Activated CD4-positive, alpha-beta T cell treated with anti-CD3 and anti-CD28 coated beads for 48 hours (primary cell): Measurements from ENCODE around the gene FMNL2.
"Not testable (repeated sequence)": the region's sequence is repeated elsewhere in the genome, so short reads cannot be mapped to it uniquely, and the experiment has no call there.

Experiments
- DNase-seq: peaks from one replicate; pipeline ENCODE4 v3.0.0-alpha.2; 2020

FMNL2 gene

DNA sequence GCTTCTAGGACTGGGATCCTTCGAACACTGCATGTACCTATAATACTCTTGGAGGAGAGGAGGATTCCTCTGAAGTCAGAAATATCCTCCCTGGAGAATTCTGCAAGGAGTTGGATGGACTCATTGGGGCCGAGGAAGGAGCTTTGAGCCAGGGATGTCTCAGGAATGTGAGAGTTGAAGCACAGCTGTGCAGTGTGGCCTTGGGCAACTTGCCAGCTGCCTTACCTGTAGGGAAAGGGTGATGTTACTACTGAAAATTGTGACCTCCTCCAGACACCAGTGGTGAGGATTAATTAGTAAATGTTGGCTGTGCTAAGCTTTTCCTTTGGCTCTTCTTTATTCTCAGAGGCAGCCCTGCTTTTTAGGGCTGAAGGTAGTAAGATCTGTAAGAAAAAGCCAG is 41.4 kb downstream of the FMNL2 start:
- no peak for DNase-seq

DNA sequence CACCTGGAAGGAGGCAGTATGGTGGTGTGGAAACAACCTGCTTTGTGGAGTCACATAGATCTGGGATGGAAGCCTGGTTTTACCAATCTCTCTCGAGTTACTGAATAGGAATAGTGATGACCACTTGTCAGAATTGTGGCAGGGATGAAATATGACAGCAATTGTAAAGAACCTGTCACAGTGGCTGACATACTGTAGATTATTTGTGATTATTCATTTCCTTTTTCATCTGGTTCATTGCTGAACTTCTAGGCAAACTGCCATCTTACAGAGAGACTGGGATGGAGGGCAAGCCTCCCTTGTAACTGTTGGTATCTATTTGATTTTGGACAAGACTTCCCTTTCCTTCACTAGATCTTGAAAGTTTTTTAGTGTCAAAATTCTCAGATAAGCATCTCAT is 42.0 kb downstream of the FMNL2 start:
- DNase-seq: no peak

DNA sequence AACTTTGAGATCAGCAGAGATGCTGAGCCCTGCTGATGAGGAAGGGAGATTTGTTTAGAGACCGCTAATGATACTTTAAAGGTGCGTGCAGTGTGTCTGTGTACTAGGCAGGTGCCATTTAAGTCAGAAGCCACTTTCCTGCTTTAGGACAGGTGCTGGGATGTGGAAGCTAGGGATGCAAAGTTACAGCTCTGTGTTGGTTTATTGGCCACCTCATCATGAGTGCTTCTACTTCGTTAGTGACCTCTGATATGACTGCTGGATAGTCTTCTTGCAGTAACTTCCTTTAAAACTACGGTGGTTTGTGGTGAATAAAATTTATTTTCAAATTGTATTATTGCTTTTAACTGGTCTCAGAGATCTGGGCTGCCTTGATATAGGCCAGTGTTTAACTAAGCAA is 44.1 kb downstream of the FMNL2 start:
- no peak for DNase-seq

DNA sequence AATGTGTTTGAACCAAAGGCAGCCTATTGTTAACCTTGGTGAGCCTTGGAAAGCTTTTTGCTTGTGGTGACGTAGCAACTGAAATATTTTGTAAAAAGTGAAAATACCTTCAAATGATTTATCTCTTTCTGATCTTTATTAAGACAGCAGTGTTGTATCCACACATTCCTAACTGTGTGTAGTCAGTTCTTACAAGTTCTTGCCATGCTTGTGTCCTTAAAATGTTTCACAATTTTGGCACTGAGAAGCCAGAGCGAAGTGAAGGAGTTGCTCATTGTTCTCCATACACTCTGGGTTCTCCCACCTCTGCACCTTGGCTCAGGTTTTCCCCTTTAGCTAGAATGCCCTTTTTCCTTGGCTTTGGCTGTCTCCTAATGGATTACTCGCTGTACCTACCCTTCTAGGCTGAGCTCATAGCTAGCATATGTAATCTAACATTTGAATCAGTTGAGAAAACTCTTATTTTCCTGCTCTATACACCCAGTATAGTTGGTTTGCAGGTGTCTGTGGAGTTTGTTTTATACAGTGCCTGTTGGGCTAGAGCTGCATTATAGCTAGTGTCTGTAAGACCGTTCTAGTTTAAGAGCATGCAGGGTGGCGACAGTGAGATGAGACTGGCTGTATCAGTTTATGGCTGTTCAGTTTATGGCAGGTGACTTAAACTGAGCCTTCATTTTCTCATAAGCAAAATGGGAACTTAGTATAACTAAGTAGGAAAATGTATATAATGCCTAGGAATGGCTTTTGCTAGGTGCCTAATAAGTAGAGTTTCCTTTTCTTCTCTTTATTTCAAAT is 45.5 kb downstream of the FMNL2 start:
- DNase-seq: no peak

DNA sequence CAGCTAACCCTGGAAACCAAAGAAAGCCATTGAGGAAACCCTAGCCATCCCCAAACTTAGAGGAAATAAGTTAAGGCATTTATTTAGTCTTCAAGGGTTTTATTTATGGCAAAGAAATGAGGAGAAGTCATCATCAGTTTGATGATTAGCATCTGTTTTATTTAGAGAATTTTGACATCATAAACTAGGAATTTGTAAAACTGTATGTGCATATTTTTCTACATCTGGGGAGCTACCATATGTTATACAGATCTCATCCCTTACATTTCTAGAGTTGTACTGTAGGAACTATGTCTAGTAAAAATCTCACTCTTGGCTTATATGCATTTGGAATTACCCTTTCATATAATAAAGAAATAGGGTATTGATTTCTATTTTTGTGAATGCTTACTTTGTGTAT is 48.7 kb downstream of the FMNL2 start:
- DNase-seq: no peak

DNA sequence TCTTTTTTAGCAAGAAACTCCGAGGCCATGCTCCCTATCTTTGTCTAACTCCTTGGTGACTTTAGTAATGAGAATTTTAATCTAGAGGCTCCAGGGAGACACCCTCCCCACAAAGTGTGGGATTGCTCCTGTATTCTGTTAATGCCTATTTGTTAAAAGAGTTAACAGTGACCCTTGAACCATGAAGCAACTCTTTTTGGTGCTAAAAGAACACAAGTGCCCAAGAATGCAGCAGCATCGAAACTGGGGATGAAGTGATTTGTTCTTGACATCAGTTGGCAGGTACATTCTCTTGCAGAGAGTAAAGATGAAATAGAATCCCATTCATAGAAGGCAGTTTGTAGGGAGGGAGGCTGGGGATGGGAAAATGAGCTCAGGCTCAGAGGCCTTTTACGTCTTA is 50.0 kb downstream of the FMNL2 start:
- no peak for DNase-seq

DNA sequence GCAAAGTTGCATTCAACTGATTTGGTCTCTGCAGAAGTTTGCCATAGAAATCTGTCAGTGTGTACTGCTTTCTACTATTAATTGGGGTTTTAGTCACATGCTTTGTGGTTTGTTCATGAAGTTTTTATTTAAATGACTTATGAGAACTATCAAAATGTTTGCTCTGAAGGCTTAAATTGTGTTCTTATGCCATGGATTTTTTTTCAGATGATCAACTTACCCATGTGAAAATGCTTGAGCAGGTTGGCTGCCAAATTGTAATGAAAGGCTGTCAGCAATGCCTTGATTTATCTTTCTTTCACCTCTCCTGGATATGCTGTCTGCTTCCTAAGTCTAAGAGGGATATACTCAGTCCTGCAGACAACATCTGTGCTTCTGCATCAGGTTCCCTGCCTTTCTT is 50.7 kb downstream of the FMNL2 start:
- no peak for DNase-seq

DNA sequence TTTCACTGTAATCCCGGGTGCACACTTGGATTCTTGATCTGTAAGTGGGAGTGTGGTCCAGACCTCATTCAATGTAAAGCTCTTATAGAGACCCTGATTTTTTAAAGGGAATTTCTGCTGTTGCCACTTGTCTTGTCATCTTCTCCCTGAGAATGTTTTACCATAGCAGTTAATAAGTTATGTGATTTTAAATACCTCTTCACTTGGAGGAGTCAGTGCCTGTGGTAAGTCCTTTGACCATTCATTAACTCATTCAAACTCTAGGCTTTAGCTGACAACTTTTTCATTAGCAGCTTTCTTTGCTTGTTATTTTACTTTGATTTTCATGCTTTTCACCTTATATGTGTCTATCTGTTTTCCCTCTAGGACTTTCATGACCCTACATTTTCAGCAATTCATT is 51.3 kb downstream of the FMNL2 start:
- DNase-seq: no peak

DNA sequence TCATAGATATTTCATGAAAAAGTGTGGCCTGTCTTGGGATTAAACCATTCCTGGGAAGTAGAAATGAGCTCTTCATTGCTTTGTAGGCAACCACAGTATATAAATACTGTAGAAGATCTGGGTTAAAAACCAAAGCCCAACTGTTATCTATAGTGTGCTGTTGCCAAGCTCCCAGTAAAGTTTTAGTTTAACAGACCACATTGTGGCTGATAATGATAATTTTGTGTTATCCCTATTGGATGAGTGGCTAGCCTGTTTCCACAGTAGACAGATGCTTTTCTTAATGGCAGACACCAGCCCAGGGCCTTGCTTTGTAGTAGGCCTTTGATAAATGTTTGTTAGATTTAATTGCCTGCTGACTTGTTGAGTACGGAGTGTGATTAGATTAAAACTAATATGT is 52.1 kb downstream of the FMNL2 start:
- no peak for DNase-seq

DNA sequence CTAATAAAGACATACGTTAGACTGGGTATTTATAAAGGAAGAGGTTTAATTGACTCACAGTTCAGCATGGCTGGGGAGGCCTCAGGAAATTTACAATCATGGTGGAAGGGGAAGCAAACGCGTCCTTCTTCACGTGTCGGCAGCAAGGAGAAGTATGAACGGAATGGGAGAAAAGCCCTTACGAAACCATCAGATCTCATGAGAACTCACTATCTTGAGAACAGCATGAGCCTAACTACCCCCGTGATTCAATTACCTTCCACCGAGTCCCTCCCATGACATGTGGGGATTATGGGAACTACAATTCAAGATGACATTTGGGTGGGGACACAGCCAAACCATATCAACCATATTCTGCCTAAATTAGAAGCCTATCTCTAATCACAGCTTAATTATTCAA is 53.3 kb downstream of the FMNL2 start:
- not testable (repeated sequence) for DNase-seq

DNA sequence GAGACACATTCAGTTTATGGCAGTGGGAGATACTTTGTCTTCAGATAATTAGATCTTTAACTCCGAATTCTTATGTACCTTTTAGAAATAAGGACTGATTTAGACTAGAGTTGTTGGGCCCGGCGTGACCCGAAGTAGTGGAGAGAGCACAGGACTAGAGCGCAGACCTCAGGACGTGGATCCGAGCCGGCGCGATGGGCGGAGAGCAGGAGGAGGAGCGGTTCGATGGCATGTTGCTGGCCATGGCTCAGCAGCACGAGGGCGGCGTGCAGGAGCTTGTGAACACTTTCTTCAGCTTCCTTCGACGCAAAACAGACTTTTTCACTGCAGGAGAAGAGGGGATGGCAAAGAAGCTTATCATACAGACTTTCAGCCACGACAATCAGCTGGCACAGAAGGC is 54.5 kb downstream of the FMNL2 start:
- DNase-seq: no peak

DNA sequence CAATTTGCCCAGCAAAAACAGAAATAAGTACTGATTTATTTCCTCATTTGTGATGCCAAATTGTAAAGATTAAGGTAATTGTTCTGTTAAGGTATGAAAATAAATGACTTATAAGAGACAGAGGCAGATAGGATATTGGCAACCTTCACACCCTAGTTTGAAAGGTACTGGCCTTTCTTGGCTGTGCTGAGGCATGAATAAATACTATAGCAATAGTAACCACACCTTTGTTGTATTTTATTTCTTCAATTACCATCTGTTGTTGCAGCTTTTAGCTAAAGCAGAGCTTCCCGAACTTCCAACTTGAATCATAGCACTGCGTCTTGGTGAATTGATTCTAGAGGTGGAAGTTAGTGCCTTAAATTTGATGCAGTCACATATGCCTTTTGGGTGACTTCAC is 55.9 kb downstream of the FMNL2 start:
- DNase-seq: no peak

DNA sequence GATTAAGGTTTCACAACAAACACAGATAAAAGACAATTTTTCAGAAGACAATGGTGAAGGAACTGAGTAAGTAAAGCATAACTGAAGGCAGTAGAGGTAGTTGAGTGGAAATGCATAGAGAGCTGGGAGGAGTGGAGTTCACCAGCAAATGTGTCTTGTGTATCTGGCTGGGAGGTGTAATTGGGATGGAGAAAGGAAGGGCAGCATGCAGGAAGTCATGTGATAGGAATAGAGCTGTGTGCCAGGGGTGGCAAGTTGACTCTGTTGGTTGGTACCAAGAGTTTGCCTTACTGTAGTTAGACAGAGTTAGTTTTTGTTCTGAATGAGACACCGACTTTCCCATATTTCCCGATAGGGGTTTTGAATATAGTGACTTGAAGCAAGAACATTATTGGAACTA is 56.3 kb downstream of the FMNL2 start:
- no peak for DNase-seq

DNA sequence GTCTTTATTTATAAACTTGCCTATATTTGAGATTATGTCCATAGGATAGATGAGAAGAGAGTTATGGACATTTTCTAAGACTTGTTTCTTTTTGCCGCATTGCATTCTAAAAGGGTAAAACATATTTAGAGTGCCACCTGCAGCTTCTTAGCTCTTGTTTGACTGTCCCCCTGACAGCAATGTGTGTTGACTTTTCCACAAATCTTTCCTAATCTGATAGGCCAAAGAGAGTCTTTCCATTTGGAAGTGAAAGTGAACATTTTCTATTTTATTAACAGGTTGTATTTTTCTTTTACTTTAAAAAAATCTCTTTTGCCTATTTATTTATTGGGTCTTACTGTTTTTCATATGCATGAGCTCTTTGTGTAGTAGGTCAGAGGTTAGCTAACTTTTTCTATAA is 58.4 kb downstream of the FMNL2 start:
- DNase-seq: no peak

DNA sequence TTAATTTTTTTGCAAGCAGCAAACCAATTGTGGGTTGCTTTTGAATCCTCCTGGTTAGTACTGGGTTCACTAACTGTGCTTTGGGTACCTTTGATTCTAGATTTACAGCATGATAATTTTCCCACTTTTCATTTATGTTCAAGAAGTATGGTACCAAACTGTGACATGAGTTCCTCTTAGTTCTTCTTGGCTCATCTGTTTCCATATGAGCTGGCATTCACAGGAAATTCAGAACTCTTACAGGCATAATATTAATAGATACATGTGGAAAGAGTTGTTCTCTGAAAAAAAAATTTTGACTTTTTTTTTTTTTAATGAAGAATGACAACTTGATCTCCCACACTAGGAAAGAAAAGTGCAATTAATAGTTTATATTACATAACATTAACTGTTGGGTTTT is 59.4 kb downstream of the FMNL2 start:
- DNase-seq: no peak

DNA sequence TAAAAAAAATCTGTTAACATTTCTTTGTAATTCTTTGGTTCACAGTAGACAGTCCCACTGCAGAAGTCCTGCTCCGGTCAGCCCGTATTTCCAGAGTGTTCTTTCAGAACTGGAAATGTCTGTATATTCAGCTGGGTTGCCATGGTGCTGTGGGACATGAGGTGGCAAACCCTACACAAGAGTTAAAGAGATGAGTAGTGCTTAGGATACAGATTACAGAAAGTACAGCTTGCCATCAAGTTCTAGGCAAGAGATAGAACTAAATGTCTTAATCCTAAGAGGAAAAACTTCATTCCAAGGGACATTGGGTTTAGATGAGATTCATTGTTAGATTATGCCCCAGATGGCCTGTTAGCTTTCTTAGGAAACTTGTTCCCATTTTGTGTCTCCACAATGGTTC is 60.1 kb downstream of the FMNL2 start:
- no peak for DNase-seq

DNA sequence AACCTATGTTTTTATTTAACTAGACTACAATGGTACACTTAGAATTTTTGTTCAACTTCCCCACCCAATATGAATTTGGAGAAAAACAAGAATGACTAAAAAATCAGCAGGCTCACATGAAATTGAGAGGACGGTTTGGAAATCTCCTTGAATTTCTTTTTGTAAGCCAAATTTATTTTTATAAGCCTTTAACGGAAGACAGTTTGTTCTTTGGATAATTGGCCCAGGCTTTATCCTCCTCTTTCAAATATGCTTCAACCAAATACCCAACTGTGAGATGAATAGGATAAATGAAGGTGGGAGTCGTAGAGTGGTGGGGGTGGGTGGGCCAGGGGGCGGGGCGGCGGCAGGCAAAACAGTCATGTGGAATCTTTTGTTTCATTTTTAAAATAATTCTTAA is 60.6 kb downstream of the FMNL2 start:
- DNase-seq: no peak

DNA sequence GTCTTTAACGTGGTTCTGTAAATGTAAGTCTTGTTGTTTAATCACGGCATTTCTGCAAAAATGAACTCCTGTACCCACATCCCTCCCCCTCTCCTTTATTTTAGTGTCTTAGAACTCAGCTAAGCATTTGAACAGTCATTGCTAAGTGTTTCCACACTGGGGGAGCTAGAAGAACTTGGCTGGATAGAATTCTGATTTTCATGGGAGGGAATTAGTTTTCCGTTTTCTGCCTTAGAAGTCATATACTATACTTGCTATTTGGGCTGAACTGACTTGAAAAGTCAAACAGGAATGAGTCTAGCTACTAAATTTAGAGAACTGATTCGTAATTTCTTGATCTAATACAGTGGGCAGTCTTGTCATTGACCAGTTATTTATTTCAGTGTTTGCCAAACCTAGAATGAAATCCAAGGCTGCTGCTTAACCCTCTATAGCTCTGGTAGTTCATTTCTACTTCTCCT is 61.1 kb downstream of the FMNL2 start:
- DNase-seq: no peak

DNA sequence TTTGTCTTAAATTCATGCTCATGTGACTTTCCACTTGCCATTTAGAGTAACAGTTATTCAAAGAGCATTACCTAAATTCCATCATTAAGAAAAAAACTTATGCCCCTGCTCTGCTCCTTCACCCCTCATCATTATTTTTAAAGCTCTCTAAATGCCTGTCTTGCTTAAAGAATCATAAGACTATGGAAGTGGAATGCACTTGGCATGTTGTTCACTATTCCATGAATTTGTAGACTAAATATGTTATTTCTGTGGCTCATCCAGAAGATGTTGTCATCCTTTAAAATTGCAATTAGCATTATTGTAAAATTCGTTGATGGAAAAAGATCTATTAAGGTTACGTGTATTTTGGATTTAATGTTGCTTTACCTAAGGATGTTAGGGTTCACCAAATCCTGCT is 61.8 kb downstream of the FMNL2 start:
- DNase-seq: no peak

DNA sequence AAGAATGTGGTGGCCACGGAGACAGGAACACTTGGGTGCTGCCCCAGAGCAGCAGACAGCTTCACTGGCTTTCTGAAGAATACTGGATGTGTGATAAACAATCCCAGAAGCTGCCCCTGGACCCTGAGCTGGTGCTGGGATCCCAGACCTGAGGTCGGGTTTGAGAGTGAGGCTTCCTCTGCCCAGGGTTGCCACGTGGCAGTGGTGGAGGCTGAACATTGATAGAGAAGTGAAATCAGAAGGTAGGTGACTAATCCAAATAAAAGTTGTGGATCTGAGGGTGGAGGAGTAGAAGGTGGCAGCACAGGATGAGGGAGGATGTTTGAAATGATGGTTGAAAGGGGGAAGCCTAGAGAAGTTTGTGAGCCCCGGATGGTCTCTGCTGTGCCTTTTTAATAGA is 64.0 kb downstream of the FMNL2 start:
- DNase-seq: no peak

DNA sequence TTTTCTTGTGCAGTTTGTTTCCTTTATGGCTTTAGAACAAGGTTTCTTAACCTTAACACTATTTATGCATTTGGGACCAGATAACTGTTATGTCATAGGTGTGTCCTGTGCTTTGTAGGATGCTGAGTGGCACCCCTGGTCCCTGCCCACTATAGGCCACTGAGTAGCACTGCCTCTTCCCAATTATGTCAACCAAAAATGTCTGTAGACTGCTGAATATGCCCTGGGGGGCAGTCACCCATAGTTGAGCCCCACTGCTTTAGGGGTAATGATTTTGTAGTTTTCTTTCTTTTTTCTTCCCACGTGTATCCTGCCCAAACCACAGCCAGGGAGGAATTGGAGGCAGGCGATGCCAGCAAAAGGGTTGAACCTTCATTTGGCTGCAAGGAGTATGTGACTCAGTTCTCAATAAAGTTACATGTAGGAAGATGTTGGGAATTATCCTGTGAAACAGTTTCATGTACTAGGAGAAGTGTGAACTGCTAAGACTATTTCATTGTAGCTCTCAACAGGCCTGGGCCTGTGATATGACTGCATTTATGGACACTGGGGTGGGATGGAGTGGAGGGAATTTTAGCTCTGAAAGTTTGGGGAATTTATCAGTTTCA is 65.7 kb downstream of the FMNL2 start:
- no peak for DNase-seq

DNA sequence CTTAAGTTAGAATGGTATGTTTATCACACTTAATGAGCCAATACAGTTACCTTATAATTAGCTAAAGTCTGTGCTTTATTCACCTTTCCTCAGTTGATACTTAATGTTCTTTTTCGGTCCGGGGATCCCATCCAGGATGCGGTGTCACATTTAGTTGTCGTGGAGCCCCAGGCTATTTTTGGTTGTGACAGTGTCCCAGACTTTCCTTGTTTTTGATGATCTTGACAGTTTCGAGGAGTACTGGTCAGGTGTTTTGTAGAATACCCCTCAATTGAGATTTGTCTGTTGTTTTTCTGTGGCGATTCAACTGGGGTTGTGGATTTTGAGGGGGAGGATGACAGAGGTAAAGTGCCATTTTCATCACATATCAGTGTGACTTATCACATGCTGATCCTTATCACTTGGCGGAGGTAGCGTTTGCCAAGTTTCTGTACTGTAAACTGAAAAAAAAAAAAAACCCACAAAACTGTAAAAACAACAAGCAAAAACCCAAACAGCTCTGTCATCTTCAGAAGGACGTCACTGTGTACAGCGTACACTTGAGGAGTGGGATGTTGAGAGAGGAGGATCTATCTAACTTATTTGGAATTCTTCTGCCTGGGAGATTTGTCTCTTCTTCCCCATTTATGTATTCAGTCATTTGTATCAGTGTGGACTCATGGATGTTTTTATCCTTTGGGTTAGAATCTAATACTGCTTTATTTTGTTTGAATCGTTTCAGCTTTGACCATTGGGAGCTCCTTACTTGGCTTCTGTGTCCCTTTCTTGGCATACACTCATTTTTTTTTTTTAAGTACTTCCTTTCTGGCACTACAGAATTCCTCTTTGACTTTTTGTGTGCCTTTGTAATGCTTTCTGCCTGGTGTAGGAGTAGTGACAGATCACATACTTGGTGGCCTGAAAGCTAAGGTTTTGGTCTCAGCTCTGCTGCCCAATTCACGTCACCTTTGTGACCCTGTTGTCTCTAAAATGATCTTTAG is 68.1 kb downstream of the FMNL2 start:
- peak; percentile 6 for DNase-seq

DNA sequence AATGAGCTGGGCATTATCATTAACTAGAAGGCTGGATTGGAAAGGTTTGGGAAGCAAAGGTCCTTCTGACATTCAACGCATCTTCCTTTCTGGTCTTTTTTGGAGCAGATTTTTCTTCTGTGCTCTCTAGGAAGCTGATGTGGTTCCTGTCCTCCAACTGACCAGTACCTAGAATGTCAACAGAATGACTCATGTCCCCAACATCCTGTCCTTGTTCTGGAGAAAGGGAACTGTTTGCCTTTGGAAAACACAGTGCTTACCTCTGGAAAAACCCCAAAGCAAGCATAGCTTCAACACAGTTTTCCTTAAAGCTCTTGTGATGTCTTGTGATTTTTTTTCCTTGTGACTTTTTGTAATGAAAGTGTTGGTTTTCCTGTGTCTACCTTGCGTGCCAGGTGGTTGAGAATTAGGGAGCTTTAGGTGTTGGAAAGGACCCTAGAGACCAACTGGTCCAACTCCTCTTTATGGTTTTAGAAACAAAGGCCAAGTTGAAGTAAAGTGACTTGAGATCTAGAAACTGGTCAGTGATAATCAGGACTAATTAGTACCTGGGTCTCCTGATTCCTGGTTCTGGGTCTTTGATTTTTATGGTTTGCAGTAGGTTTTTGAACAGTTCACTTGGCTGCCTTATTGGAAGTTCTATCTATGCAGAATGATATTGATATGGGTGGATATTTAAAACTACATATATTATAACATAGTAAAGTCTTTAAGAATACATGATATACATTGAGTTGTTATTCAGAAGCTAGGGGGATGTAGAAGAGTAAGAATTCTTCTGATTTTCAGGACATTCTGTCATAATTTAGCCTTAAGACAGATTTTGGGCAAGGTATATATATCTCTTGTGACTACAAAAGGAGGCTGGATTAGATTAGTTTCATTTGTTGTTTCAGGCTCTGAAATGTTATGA is 70.5 kb downstream of the FMNL2 start:
- no peak for DNase-seq
